ENCODE data around the gene TPRN. TPM values are rescaled to one million over a fixed set of nuclear protein-coding genes. Genes with fewer than 3 reads are reported as not detected.

The TPRN gene
- total and polyA plus RNA-seq, 2 donors (not counting 3 experiments of a cell fraction or from before 2014, with no cell fraction given): 4.3 to 12.4 TPM

DNA sequence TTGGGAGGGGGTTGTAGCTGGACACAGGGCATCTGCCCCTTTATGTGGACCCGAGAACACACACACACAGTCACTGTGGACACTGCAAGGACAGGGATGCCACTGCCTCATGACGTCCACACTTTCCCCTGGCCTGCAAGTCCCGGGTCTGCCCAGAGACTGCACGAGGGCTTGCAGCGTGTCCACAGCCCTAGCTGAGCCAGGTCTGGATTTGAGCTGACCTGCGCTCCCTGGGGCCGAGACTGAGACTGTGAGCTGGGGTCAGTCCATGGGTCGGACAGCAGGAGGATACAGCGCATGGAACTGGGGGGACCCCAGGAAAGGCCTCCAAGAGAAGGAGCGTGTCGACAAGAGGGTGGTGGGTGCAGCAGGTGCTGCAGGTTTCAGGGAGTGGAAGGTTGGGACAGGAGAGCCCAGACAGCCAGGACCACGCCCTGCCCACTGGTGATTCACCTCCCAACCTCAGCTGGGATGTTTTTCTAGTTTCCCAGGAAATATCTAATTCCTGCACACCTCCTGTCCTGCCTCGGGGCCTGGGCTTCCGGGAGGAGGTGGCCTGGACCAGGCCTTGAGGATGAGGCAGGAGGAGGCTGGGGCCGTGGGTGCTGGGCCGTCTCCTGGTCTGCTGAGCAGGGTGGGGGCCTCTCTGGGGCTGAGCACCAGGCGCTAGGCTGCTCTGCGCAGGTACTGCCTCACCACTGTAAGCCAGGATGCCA is 26.0 kb upstream of the TPRN start:
- Histone ChIP-seq H3K27ac (ENCODE audit: insufficient read depth, low read depth, low read length) (no peak overlapping the region), H3K9ac (replicated peaks; ENCODE audit: extremely low read depth, insufficient read depth, low read length) (no peak overlapping the region), H3K27me3 (ENCODE audit: control insufficient read depth in 2 of 2, insufficient read depth in 2 of 2, low read length in 2 of 2) (no peaks in the 10 kb centered on the region), H3K9me1 (replicated peaks; ENCODE audit: control insufficient read depth, extremely low read depth, insufficient read depth, low read length) (no peaks in the 10 kb centered on the region), H3K9me3 (replicated peaks; ENCODE audit: control insufficient read depth, insufficient read depth, low read length) (no peaks in the 10 kb centered on the region), H3K4me2 (ENCODE audit: insufficient read depth, low read length) (no peak overlapping the region), H3K79me2 (ENCODE audit: control insufficient read depth, insufficient read depth, low read length) (no peaks in the 10 kb centered on the region), H2AFZ (ENCODE audit: low read depth, low read length) (no peak overlapping the region), H3K4me3 (replicated peaks in 1 of 3; ENCODE audit: insufficient read depth in 1 of 3, low read depth in 1 of 3, low read length in 3 of 3) (no peak overlapping the region), H3K36me3 (ENCODE audit: control insufficient read depth in 2 of 2, extremely low read depth in 1 of 2, insufficient read depth in 2 of 2, low read length in 2 of 2) (no peaks in the 10 kb centered on the region), H4K20me1 (replicated peaks; ENCODE audit: control insufficient read depth, extremely low read depth, insufficient read depth, low read length) (no peaks in the 10 kb centered on the region), H3K4me1 (ENCODE audit: control insufficient read depth, extremely low read depth, insufficient read depth, low read length) (peaks cover 12% of the 10 kb centered on the region)
- DNase-seq (ENCODE audit: low read depth, low spot score) (no peak), FAIRE-seq (no peak)
- dilution Hi-C loops (cut with MboI; ENCODE audit: extremely low pct_ligation_motif_present, low sequenced_read_pairs): no loop called here
- BruUV-seq (replicated peaks): no TSS peak
- ChIA-PET POLR2A (no interaction called here), CTCF (interaction anchor here (0.6 to 6.3 kb wide), 16 partner anchors 11 to 197 kb away, joined by 3 to 63 read pairs (median 6); partner anchors contain the start of genes ANAPC2, NPDC1, SSNA1 and TPRN)
- intact Hi-C loops (cut with micrococcal nuclease): loop anchor here (1.0 to 2.0 kb wide), 3 partner anchors 50 to 180 kb away; partner anchors contain the start of gene NPDC1
- TF ChIP-seq, protein P1, sequence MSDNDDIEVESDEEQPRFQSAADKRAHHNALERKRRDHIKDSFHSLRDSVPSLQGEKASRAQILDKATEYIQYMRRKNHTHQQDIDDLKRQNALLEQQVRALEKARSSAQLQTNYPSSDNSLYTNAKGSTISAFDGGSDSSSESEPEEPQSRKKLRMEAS (IDR thresholded peaks at IDR 0.05; ENCODE audit: insufficient read depth, insufficient read length): no peak
- TF ChIP-seq, protein P2, sequence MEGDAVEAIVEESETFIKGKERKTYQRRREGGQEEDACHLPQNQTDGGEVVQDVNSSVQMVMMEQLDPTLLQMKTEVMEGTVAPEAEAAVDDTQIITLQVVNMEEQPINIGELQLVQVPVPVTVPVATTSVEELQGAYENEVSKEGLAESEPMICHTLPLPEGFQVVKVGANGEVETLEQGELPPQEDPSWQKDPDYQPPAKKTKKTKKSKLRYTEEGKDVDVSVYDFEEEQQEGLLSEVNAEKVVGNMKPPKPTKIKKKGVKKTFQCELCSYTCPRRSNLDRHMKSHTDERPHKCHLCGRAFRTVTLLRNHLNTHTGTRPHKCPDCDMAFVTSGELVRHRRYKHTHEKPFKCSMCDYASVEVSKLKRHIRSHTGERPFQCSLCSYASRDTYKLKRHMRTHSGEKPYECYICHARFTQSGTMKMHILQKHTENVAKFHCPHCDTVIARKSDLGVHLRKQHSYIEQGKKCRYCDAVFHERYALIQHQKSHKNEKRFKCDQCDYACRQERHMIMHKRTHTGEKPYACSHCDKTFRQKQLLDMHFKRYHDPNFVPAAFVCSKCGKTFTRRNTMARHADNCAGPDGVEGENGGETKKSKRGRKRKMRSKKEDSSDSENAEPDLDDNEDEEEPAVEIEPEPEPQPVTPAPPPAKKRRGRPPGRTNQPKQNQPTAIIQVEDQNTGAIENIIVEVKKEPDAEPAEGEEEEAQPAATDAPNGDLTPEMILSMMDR (IDR thresholded peaks at IDR 0.05; ENCODE audit: extremely low read depth in 1 of 2, insufficient read depth in 1 of 2, low read depth in 1 of 2, low read length in 2 of 2): no peak
- TF ChIP-seq POLR2AphosphoS5 (IDR thresholded peaks at IDR 0.05; ENCODE audit: insufficient read depth, low read depth, low read length) (no peak), GATA2 (IDR thresholded peaks at IDR 0.05; ENCODE audit: insufficient read depth, insufficient read length, low read depth, low read length) (no peak), FOS (IDR thresholded peaks at IDR 0.05; ENCODE audit: borderline replicate concordance, insufficient read depth, low read length) (no peak)
